Measurements from ENCODE around the gene NFIB. TPM values are rescaled to one million over a fixed set of nuclear protein-coding genes. Genes with fewer than 3 reads are reported as not detected.

Gene NFIB
- total and polyA plus RNA-seq, 2 donors (not counting 1 experiment from before 2014, with no cell fraction given), result 29.3 to 36.3 TPM

GRCh38 chr9:14304259-14304658, 9.7 kb downstream of the NFIB start:
- no peak overlapping the region for H3K9ac ChIP-seq (ENCODE audit: insufficient read depth, low read length)
- H3K4me3 ChIP-seq (replicated peaks in 1 of 4; ENCODE audit: control extremely low read depth in 1 of 4, insufficient read depth in 1 of 4, low read depth in 3 of 4, low read length in 4 of 4), result no peak overlapping the region
- peaks cover 41% of the 10 kb centered on the region for H3K79me2 ChIP-seq (ENCODE audit: control insufficient read depth, insufficient read depth, low read length)
- peaks cover 3% of the 10 kb centered on the region for H3K4me1 ChIP-seq (ENCODE audit: control insufficient read depth, extremely low read depth, insufficient read depth, low read length)
- H3K27ac ChIP-seq (ENCODE audit: insufficient read depth, low read length), result no peak overlapping the region
- no peak overlapping the region for H2AFZ ChIP-seq (ENCODE audit: low read length)
- no peak for DNase-seq (ENCODE audit: low read depth in 2 of 2)
- no peak overlapping the region for H3K4me2 ChIP-seq (ENCODE audit: extremely low read depth, insufficient read depth, low read length)
- H3K36me3 ChIP-seq (ENCODE audit: control insufficient read depth, insufficient read depth, low read length), result peaks cover 3% of the 10 kb centered on the region
- TF ChIP-seq, protein P1, sequence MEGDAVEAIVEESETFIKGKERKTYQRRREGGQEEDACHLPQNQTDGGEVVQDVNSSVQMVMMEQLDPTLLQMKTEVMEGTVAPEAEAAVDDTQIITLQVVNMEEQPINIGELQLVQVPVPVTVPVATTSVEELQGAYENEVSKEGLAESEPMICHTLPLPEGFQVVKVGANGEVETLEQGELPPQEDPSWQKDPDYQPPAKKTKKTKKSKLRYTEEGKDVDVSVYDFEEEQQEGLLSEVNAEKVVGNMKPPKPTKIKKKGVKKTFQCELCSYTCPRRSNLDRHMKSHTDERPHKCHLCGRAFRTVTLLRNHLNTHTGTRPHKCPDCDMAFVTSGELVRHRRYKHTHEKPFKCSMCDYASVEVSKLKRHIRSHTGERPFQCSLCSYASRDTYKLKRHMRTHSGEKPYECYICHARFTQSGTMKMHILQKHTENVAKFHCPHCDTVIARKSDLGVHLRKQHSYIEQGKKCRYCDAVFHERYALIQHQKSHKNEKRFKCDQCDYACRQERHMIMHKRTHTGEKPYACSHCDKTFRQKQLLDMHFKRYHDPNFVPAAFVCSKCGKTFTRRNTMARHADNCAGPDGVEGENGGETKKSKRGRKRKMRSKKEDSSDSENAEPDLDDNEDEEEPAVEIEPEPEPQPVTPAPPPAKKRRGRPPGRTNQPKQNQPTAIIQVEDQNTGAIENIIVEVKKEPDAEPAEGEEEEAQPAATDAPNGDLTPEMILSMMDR (conservative IDR thresholded peaks at IDR 0.05 in 1 of 2, IDR thresholded peaks at IDR 0.05 in 1 of 2; ENCODE audit: low read depth in 1 of 2, low read length in 2 of 2), result no peak
- no peaks in the 10 kb centered on the region for H3K9me3 ChIP-seq (ENCODE audit: control insufficient read depth, insufficient read depth, low read depth, low read length)
- H3K27me3 ChIP-seq (ENCODE audit: control insufficient read depth, insufficient read depth, low read length), result no peaks in the 10 kb centered on the region
- no peaks in the 10 kb centered on the region for H4K20me1 ChIP-seq (ENCODE audit: control insufficient read depth, extremely low read depth, insufficient read depth, low read length)

- no peaks in the 10 kb centered on the region for H3K9me3 ChIP-seq (ENCODE audit: control insufficient read depth, insufficient read depth, low read depth, low read length)
- peaks cover 3% of the 10 kb centered on the region for H3K4me1 ChIP-seq (ENCODE audit: control insufficient read depth, extremely low read depth, insufficient read depth, low read length)
- peaks cover 38% of the 10 kb centered on the region for H3K79me2 ChIP-seq (ENCODE audit: control insufficient read depth, insufficient read depth, low read length)
- peaks cover 3% of the 10 kb centered on the region for H3K36me3 ChIP-seq (ENCODE audit: control insufficient read depth, insufficient read depth, low read length)
- no peak overlapping the region for H2AFZ ChIP-seq (ENCODE audit: low read length)
- DNase-seq (ENCODE audit: low read depth in 2 of 2), result no peak
- H3K4me2 ChIP-seq (ENCODE audit: extremely low read depth, insufficient read depth, low read length), result no peak overlapping the region
- H3K27me3 ChIP-seq (ENCODE audit: control insufficient read depth, insufficient read depth, low read length), result no peaks in the 10 kb centered on the region
- no peak overlapping the region for H3K9ac ChIP-seq (ENCODE audit: insufficient read depth, low read length)
- H3K4me3 ChIP-seq (replicated peaks in 1 of 4; ENCODE audit: control extremely low read depth in 1 of 4, insufficient read depth in 1 of 4, low read depth in 3 of 4, low read length in 4 of 4), result no peak overlapping the region
- H3K27ac ChIP-seq (ENCODE audit: insufficient read depth, low read length), result no peak overlapping the region
- TF ChIP-seq, protein P1 (conservative IDR thresholded peaks at IDR 0.05 in 1 of 2, IDR thresholded peaks at IDR 0.05 in 1 of 2; ENCODE audit: low read depth in 1 of 2, low read length in 2 of 2), result no peak
- no peak for TF ChIP-seq EZH2 (IDR thresholded peaks at IDR 0.05; ENCODE audit: low read length, missing control alignments)
- H4K20me1 ChIP-seq (ENCODE audit: control insufficient read depth, extremely low read depth, insufficient read depth, low read length), result no peaks in the 10 kb centered on the region
These were observed 10.4 kb downstream of the NFIB start for GRCh38 chr9:14303521-14303920.

DNA sequence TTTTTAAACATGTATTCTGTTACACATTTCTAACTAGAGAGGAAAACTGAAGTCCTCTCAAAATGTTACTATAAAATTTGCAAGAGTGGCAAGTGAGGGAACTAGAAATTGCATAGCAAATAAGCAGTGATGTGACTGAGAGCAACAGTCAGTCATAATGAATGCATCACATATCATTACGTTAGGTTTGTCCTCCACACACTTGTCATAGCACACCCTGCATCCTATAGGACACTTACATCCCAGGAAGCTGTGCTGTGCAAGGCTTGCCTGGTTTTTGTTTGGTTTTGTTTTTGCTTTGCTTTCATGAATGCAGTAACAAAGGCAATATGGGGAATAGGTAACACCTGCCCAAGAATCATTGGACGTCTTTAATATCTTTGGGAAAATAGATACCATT, 10.8 kb downstream of the NFIB start:
- TF ChIP-seq EZH2 (IDR thresholded peaks at IDR 0.05; ENCODE audit: low read length, missing control alignments), result no peak
- TF ChIP-seq, protein P1 (conservative IDR thresholded peaks at IDR 0.05 in 1 of 2, IDR thresholded peaks at IDR 0.05 in 1 of 2; ENCODE audit: low read depth in 1 of 2, low read length in 2 of 2), result no peak
- no peaks in the 10 kb centered on the region for H3K27me3 ChIP-seq (ENCODE audit: control insufficient read depth, insufficient read depth, low read length)
- no peaks in the 10 kb centered on the region for H4K20me1 ChIP-seq (ENCODE audit: control insufficient read depth, extremely low read depth, insufficient read depth, low read length)
- DNase-seq (ENCODE audit: low read depth in 2 of 2), result no peak
- peaks cover 36% of the 10 kb centered on the region for H3K79me2 ChIP-seq (ENCODE audit: control insufficient read depth, insufficient read depth, low read length)
- no peak overlapping the region for H3K27ac ChIP-seq (ENCODE audit: insufficient read depth, low read length)
- peak overlapping the region; percentile 17 for H3K4me2 ChIP-seq (ENCODE audit: extremely low read depth, insufficient read depth, low read length)
- no peak overlapping the region for H3K9ac ChIP-seq (ENCODE audit: insufficient read depth, low read length)
- peaks cover 3% of the 10 kb centered on the region for H3K36me3 ChIP-seq (ENCODE audit: control insufficient read depth, insufficient read depth, low read length)
- H2AFZ ChIP-seq (ENCODE audit: low read length), result no peak overlapping the region
- peaks cover 3% of the 10 kb centered on the region for H3K4me1 ChIP-seq (ENCODE audit: control insufficient read depth, extremely low read depth, insufficient read depth, low read length)
- H3K9me3 ChIP-seq (ENCODE audit: control insufficient read depth, insufficient read depth, low read depth, low read length), result no peaks in the 10 kb centered on the region
- H3K4me3 ChIP-seq (replicated peaks in 1 of 4; ENCODE audit: control extremely low read depth in 1 of 4, insufficient read depth in 1 of 4, low read depth in 3 of 4, low read length in 4 of 4), result no peak overlapping the region
